Muscle of leg (tissue), 11 donors: Measurements from ENCODE around the gene SGSH. TPM values are rescaled to one million over a fixed set of nuclear protein-coding genes. Genes with fewer than 3 reads are reported as not detected.

ENCODE experiments used
- DNase-seq: peaks from one replicate; pipeline ENCODE4 v3.0.0; 2013
- H3K27ac ChIP-seq: one replicate; pipeline ENCODE4 v1.5.1; 2013; ENCODE audit warnings: mild to moderate bottlenecking, low read length, control low read depth
- H3K27me3 ChIP-seq: one replicate; pipeline ENCODE4 v1.6.1; 2013; ENCODE audit warnings: low read length; ENCODE audit not compliant: control insufficient read depth, insufficient read depth
- H3K36me3 ChIP-seq: one replicate; pipeline ENCODE4 v1.6.1; 2013; ENCODE audit warnings: low read length; ENCODE audit not compliant: control insufficient read depth, insufficient read depth
- H3K4me1 ChIP-seq: one replicate; pipeline ENCODE4 v1.6.1; 2013; ENCODE audit warnings: low read length; ENCODE audit not compliant: control insufficient read depth, insufficient read depth
- H3K4me3 ChIP-seq: one replicate; pipeline ENCODE4 v1.5.1; 2013; ENCODE audit warnings: low read length, control low read depth
- H3K9me3 ChIP-seq: replicated peaks from 2 replicates; pipeline ENCODE4 v1.6.1; 2013; ENCODE audit warnings: low read depth, low read length; ENCODE audit not compliant: control insufficient read depth
- WGBS: methylation state at CpG from one replicate; pipeline ENCODE4 v1.1.5; 2013; ENCODE audit warnings: missing lambda C conversion rate; ENCODE audit not compliant: insufficient coverage; 5-methylcytosine and 5-hydroxymethylcytosine counted together
- polyA plus RNA-seq, 8 donors: library from polyadenylated mRNA; unstranded; fragments of 120-200 nt; gene quantifications; one replicate each; pipeline versions ENCODE4 v1.2.1 to v1.2.3, GENCODE V29; 2013; ENCODE audit warnings: inconsistent platforms in 1 of 8, low replicate concordance in 1 of 8; ENCODE audit not compliant: insufficient read length in 8 of 8, insufficient read depth in 1 of 8
- total RNA-seq: library from RNA; stranded (reverse); fragments of 120-200 nt; gene quantifications from one replicate; pipeline ENCODE4 v1.2.4, GENCODE V29; 2013

SGSH gene
- total and polyA plus RNA-seq, 9 donors, result 9.6 to 24.9 (median 20.2) TPM

- WGBS, result 85% methylated on average over 14 of the region's 14 CpGs
- no peaks in the 10 kb centered on the region for H3K27me3 ChIP-seq
- H3K36me3 ChIP-seq, result peaks cover 30% of the 10 kb centered on the region
These were observed 8.3 kb upstream of the SGSH start for GRCh38 chr17:80228477-80228876.

GRCh38 chr17:80227666-80228065 lies 7.5 kb upstream of the SGSH start:
- no peaks in the 10 kb centered on the region for H3K4me1 ChIP-seq
- H3K36me3 ChIP-seq, result peaks cover 28% of the 10 kb centered on the region
- no peak for DNase-seq
- H3K9me3 ChIP-seq, result peaks cover 6% of the 10 kb centered on the region
- no peaks in the 10 kb centered on the region for H3K27me3 ChIP-seq
- H3K4me3 ChIP-seq, result no peak overlapping the region
- WGBS, result 91% methylated on average over 10 of the region's 11 CpGs
- no peak overlapping the region for H3K27ac ChIP-seq

More at GRCh38 chr17:80228477-80228876, 8.3 kb upstream of the SGSH start:
- no peak for DNase-seq
- H3K4me1 ChIP-seq, result no peaks in the 10 kb centered on the region
- no peak overlapping the region for H3K27ac ChIP-seq
- no peak overlapping the region for H3K4me3 ChIP-seq
- H3K9me3 ChIP-seq, result peaks cover 14% of the 10 kb centered on the region

- no peak overlapping the region for H3K4me3 ChIP-seq
- no peak overlapping the region for H3K27ac ChIP-seq
- no peak for DNase-seq
- WGBS, result 67% methylated on average over 2 of the region's 4 CpGs
- no peaks in the 10 kb centered on the region for H3K4me1 ChIP-seq
- H3K36me3 ChIP-seq, result peaks cover 28% of the 10 kb centered on the region
- no peaks in the 10 kb centered on the region for H3K27me3 ChIP-seq
- peaks cover 1% of the 10 kb centered on the region for H3K9me3 ChIP-seq
These were observed 7.0 kb upstream of the SGSH start for GRCh38 chr17:80227156-80227555.

- peaks cover 10% of the 10 kb centered on the region for H3K4me1 ChIP-seq
- H3K9me3 ChIP-seq, result no peaks in the 10 kb centered on the region
- H3K4me3 ChIP-seq, result no peak overlapping the region
- H3K27ac ChIP-seq, result no peak overlapping the region
- WGBS, result 67% methylated on average over 3 of the region's 6 CpGs
- H3K27me3 ChIP-seq, result no peaks in the 10 kb centered on the region
- DNase-seq, result no peak
- peaks cover 26% of the 10 kb centered on the region for H3K36me3 ChIP-seq
These were observed 5.1 kb upstream of the SGSH start for GRCh38 chr17:80225230-80225629.

GRCh38 chr17:80224683-80225082 lies 4.5 kb upstream of the SGSH start:
- H3K36me3 ChIP-seq, result peaks cover 23% of the 10 kb centered on the region
- H3K4me3 ChIP-seq, result no peak overlapping the region
- H3K4me1 ChIP-seq, result peaks cover 13% of the 10 kb centered on the region
- WGBS, result 90% methylated on average over 3 of the region's 6 CpGs
- no peaks in the 10 kb centered on the region for H3K27me3 ChIP-seq
- no peak for DNase-seq
- no peak overlapping the region for H3K27ac ChIP-seq
- H3K9me3 ChIP-seq, result no peaks in the 10 kb centered on the region

GRCh38 chr17:80223838-80224497 lies 3.8 kb upstream of the SGSH start:
- no peak overlapping the region for H3K4me3 ChIP-seq
- no peak overlapping the region for H3K27ac ChIP-seq
- no peak for DNase-seq
- H3K36me3 ChIP-seq, result peaks cover 22% of the 10 kb centered on the region
- H3K9me3 ChIP-seq, result no peaks in the 10 kb centered on the region
- peaks cover 20% of the 10 kb centered on the region for H3K4me1 ChIP-seq
- WGBS, result 67% methylated on average over 11 of the region's 11 CpGs
- H3K27me3 ChIP-seq, result no peaks in the 10 kb centered on the region

- no peak for DNase-seq
- no peak overlapping the region for H3K27ac ChIP-seq
- H3K9me3 ChIP-seq, result no peaks in the 10 kb centered on the region
- no peak overlapping the region for H3K4me3 ChIP-seq
- peaks cover 18% of the 10 kb centered on the region for H3K36me3 ChIP-seq
- WGBS, result 84% methylated on average over 18 of the region's 18 CpGs
- H3K4me1 ChIP-seq, result peaks cover 20% of the 10 kb centered on the region
- no peaks in the 10 kb centered on the region for H3K27me3 ChIP-seq
These were observed 3.1 kb upstream of the SGSH start for GRCh38 chr17:80223142-80223815.

GRCh38 chr17:80222376-80223141 lies 2.4 kb upstream of the SGSH start:
- peaks cover 19% of the 10 kb centered on the region for H3K36me3 ChIP-seq
- H3K27me3 ChIP-seq, result no peaks in the 10 kb centered on the region
- 89% methylated on average over 14 of the region's 18 CpGs for WGBS
- no peak overlapping the region for H3K4me3 ChIP-seq
- no peak for DNase-seq
- H3K4me1 ChIP-seq, result peaks cover 20% of the 10 kb centered on the region
- H3K9me3 ChIP-seq, result no peaks in the 10 kb centered on the region
- no peak overlapping the region for H3K27ac ChIP-seq

GRCh38 chr17:80221351-80222105 lies 1.4 kb upstream of the SGSH start:
- Histone ChIP-seq H3K27ac (no peak overlapping the region), H3K4me1 (peaks cover 20% of the 10 kb centered on the region), H3K4me3 (peak overlapping the region; percentile 76), H3K27me3 (no peaks in the 10 kb centered on the region), H3K36me3 (peaks cover 23% of the 10 kb centered on the region), H3K9me3 (no peaks in the 10 kb centered on the region)
- no peak for DNase-seq
- WGBS, result 57% methylated on average over 19 of the region's 29 CpGs
